Effector memory CD8-positive, alpha-beta T cell (primary cell): Measurements from ENCODE around the gene NNMT.

Experiments
- ATAC-seq: fragments of 150-1000 bp; cut with Tn5 transposase; replicated peaks from 2 replicates; pipeline ENCODE4 v1.10.0; 2021; ENCODE audit warnings: mild to moderate bottlenecking, moderate library complexity
- DNase-seq, 3 experiments: peaks; one replicate each; pipeline ENCODE4 v3.0.0; 2021
- H3K27ac Mint-ChIP-seq, 2 donors: one replicate each; pipeline ENCODE4 v1.8.0; 2022; ENCODE audit warnings: mild to moderate bottlenecking in 2 of 2, mixed read lengths in 2 of 2, moderate library complexity in 2 of 2
- H3K27me3 Mint-ChIP-seq, 2 donors: one replicate each; pipeline ENCODE4 v1.8.0; 2022; ENCODE audit warnings: mixed read lengths in 2 of 2
- H3K36me3 Mint-ChIP-seq: one replicate; pipeline ENCODE4 v1.8.0; 2022; ENCODE audit warnings: mild to moderate bottlenecking, moderate library complexity, mixed read lengths; ENCODE audit not compliant: insufficient read depth
- H3K4me1 Mint-ChIP-seq, 2 donors: one replicate each; pipeline ENCODE4 v1.8.0; 2022; ENCODE audit warnings: low read depth in 2 of 2, mixed read lengths in 2 of 2
- H3K4me3 Mint-ChIP-seq, 2 donors: one replicate each; pipeline ENCODE4 v1.8.0; 2022; ENCODE audit warnings: mild to moderate bottlenecking in 2 of 2, mixed read lengths in 2 of 2, moderate library complexity in 2 of 2
- H3K9me3 Mint-ChIP-seq, 2 donors: one replicate each; pipeline ENCODE4 v1.8.0; 2022; ENCODE audit warnings: mixed read lengths in 2 of 2

Gene NNMT

DNA sequence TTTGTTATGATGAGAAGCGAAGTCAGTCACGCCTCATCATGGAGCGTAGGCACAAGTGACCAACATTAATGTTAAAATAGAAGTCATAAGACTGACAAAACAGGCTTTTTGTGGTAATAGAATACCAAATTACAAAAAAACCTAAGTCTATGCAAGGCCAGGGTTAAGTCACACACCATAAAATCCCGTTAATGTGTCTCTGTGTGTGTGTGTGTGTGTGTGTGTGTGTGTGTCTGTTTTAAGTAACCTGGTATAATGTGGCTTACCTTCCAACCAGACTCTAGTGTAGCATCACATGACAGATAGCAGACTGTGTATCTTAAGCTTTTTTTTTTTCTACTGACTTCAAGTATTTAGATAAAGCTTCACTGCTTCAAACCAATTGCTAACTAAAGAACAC, 66.1 kb downstream of the NNMT start:
- Mint-ChIP-seq H3K27me3 (peaks cover 67 to 69% of the 10 kb centered on the region in 2 donors), H3K4me1 (no peaks in the 10 kb centered on the region), H3K4me3 (no peak overlapping the region), H3K36me3 (no peaks in the 10 kb centered on the region), H3K27ac (no peak overlapping the region), H3K9me3 (no peaks in the 10 kb centered on the region)
- ATAC-seq (no peak), DNase-seq (no peak)

DNA sequence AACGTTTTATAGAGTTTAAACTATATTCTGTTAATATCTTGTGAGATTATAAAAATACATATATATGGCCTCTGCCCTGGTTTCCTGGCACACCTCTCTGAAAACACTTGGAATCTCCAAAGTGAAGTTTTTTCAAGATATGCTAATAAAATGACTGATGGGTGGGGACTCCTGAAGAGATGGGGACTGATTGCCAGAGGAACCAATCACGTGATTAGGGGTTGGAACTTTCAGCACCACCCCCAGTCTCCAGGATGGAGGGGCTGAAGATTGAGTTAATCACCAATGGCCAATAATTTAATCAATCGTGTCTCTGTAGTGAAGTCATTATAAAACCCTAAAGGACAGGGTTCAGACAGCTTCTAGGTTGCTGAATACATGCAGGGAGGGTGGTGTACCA, 66.8 kb downstream of the NNMT start:
- Mint-ChIP-seq H3K27ac (no peak overlapping the region), H3K4me3 (no peak overlapping the region), H3K9me3 (no peaks in the 10 kb centered on the region), H3K27me3 (peaks cover 66 to 69% of the 10 kb centered on the region in 2 donors), H3K36me3 (no peaks in the 10 kb centered on the region), H3K4me1 (no peaks in the 10 kb centered on the region)
- DNase-seq (no peak), ATAC-seq (no peak)
